Neuronal stem cell (in vitro differentiated cells): ENCODE data around the gene HNRNPH3.

Source experiments
- DNase-seq: peaks from one replicate; pipeline ENCODE4 v3.0.0-alpha.2; 2013; ENCODE audit warnings: low spot score
- H2AFZ ChIP-seq: one replicate; pipeline ENCODE4 v1.6.1; 2013; ENCODE audit warnings: mild to moderate bottlenecking, low read length, inconsistent platforms
- H2AK5ac ChIP-seq: 2 replicates; pipeline ENCODE4 v1.6.1; 2013; ENCODE audit warnings: low read depth, mild to moderate bottlenecking, inconsistent platforms, low read length, moderate library complexity, mixed read lengths
- H2BK120ac ChIP-seq: 2 replicates; pipeline ENCODE4 v1.6.1; 2013; ENCODE audit warnings: low read depth, mild to moderate bottlenecking, inconsistent platforms, low read length, moderate library complexity, mixed read lengths
- H2BK12ac ChIP-seq: one replicate; pipeline ENCODE4 v1.6.1; 2013; ENCODE audit warnings: low read length, inconsistent platforms
- H2BK15ac ChIP-seq: 2 replicates; pipeline ENCODE4 v1.6.1; 2013; ENCODE audit warnings: mild to moderate bottlenecking, low read length, inconsistent platforms, mixed read lengths
- H2BK5ac ChIP-seq: one replicate; pipeline ENCODE4 v1.6.1; 2013; ENCODE audit warnings: inconsistent platforms, mild to moderate bottlenecking, low read length, moderate library complexity
- H3K14ac ChIP-seq: one replicate; pipeline ENCODE4 v1.6.1; 2013; ENCODE audit warnings: low read length, inconsistent platforms
- H3K18ac ChIP-seq: 2 replicates; pipeline ENCODE4 v1.6.1; 2013; ENCODE audit warnings: low read length, inconsistent platforms
- H3K23ac ChIP-seq: 2 replicates; pipeline ENCODE4 v1.6.1; 2013; ENCODE audit warnings: low read depth, mild to moderate bottlenecking, mixed read lengths, low read length, inconsistent platforms; ENCODE audit not compliant: poor library complexity
- H3K27ac ChIP-seq: replicated peaks from 3 replicates; pipeline ENCODE4 v1.5.1; 2013; ENCODE audit warnings: low read length, inconsistent platforms
- H3K27me3 ChIP-seq, 3 experiments: 2 replicates each; pipeline ENCODE4 v1.6.1; 2013; ENCODE audit warnings: low read length in 3 of 3, mild to moderate bottlenecking in 2 of 3, inconsistent platforms in 1 of 3, low read depth in 1 of 3, mixed read lengths in 1 of 3, moderate library complexity in 1 of 3; ENCODE audit not compliant: control insufficient read depth in 3 of 3, insufficient read depth in 3 of 3
- H3K36me3 ChIP-seq, 2 donors: replicated peaks in 1 of 2; 2 replicates each; pipeline ENCODE4 v1.6.1; 2013; ENCODE audit warnings: low read length in 2 of 2; ENCODE audit not compliant: control insufficient read depth in 2 of 2, insufficient read depth in 2 of 2
- H3K4ac ChIP-seq: 2 replicates; pipeline ENCODE4 v1.6.1; 2013; ENCODE audit warnings: inconsistent platforms, mild to moderate bottlenecking, low read length, moderate library complexity
- H3K4me1 ChIP-seq, 2 donors: 1 replicate in 1 of 2; 2 replicates in 1 of 2; pipeline ENCODE4 v1.6.1; 2013; ENCODE audit warnings: low read length in 2 of 2, low read depth in 1 of 2; ENCODE audit not compliant: control insufficient read depth in 2 of 2, insufficient read depth in 1 of 2
- H3K4me2 ChIP-seq: one replicate; pipeline ENCODE4 v1.6.1; 2013; ENCODE audit warnings: mild to moderate bottlenecking, low read length, inconsistent platforms; ENCODE audit not compliant: insufficient read depth, poor library complexity, severe bottlenecking
- H3K4me3 ChIP-seq, 2 donors: 2 replicates each; pipeline ENCODE4 v1.5.1; 2013; ENCODE audit warnings: low read length in 2 of 2, mild to moderate bottlenecking in 2 of 2, inconsistent platforms in 1 of 2, moderate library complexity in 1 of 2
- H3K79me1 ChIP-seq: one replicate; pipeline ENCODE4 v1.6.1; 2013; ENCODE audit warnings: low read depth, mild to moderate bottlenecking, inconsistent platforms, low read length, moderate library complexity
- H3K9ac ChIP-seq: one replicate; pipeline ENCODE4 v1.6.1; 2013; ENCODE audit warnings: mild to moderate bottlenecking, low read depth, low read length, inconsistent platforms; ENCODE audit not compliant: poor library complexity
- H3K9me3 ChIP-seq, 2 donors: replicated peaks in 1 of 2; 2 replicates each; pipeline versions ENCODE3 to v1.6.1; 2013; ENCODE audit warnings: low read length in 2 of 2, mild to moderate bottlenecking in 2 of 2, inconsistent platforms in 1 of 2, low read depth in 1 of 2, mixed read lengths in 1 of 2, moderate library complexity in 1 of 2; ENCODE audit not compliant: control insufficient read depth in 2 of 2, insufficient read depth in 1 of 2
- H4K8ac ChIP-seq: one replicate; pipeline ENCODE4 v1.6.1; 2013; ENCODE audit warnings: low read depth, mild to moderate bottlenecking, inconsistent platforms, low read length, moderate library complexity
- H4K91ac ChIP-seq: one replicate; pipeline ENCODE4 v1.6.1; 2013; ENCODE audit warnings: low read length, low read depth, mild to moderate bottlenecking, inconsistent platforms; ENCODE audit not compliant: poor library complexity
- WGBS, 2 donors: extraction: QIAGEN DNeasy Blood & Tissue Kit; methylation state at CpG; one replicate each; pipeline ENCODE4 v1.1.7; 2013; ENCODE audit warnings: missing lambda C conversion rate in 2 of 2, mixed read lengths in 1 of 2; ENCODE audit not compliant: insufficient read length in 2 of 2, insufficient replicate concordance in 1 of 2; ENCODE audit errors: extremely low coverage in 2 of 2; 5-methylcytosine and 5-hydroxymethylcytosine counted together

The HNRNPH3 gene

DNA sequence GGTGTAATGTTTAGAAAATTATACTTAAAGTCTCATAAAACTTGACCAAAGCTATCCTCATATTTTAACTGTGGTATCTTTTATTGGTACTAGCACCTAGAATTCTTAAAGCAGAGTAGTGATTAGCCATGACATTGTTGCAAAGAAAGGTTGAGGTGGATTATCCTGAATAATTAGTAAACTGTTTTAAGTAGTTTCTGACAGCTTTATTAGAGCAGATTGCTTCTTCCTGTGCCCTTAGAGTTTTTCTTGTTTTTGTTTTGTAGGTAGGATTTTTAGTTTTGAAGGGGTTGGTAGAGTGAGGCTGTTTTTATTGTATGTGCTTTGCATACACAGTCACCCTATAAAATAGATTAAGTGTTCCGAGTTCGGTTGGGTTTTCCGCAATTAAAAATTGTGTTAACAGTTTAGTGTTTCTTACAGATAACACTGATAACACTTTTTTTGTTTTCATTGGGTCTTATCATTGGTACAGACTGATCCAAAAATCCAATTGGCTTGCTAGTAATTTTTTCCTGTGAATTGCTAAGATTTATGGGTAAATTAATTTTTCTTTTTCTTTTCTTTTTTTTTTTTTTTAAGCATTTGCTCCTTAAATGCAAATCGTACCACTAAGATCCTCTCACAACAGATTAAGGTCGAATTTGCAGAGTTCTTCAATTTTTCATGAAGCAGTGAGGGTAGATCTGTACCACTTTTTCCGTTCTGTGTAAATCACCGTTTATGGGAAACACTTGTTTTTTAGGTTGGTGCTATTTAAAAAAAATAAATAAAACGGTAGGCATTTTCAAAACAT is 3.0 kb downstream of the HNRNPH3 start:
- H3K4me1 ChIP-seq: peaks cover 9 to 14% of the 10 kb centered on the region in 2 donors
- no peak overlapping the region for H2BK5ac ChIP-seq
- H2BK15ac ChIP-seq: no peak overlapping the region
- no peaks in the 10 kb centered on the region for H3K79me1 ChIP-seq
- no peak overlapping the region for H2AK5ac ChIP-seq
- no peak overlapping the region for H4K8ac ChIP-seq
- H4K91ac ChIP-seq: no peak overlapping the region
- no peak overlapping the region for H3K4ac ChIP-seq
- no peak overlapping the region for H2AFZ ChIP-seq
- H3K18ac ChIP-seq: no peak overlapping the region
- no peak overlapping the region for H2BK120ac ChIP-seq
- no CpG with 5 or more reads among the region's 8 CpGs for WGBS, 2 donors
- no peak overlapping the region for H3K14ac ChIP-seq
- peaks cover 10 to 69% of the 10 kb centered on the region in 2 donors for H3K36me3 ChIP-seq
- no peak overlapping the region for H3K27ac ChIP-seq
- H3K9ac ChIP-seq: no peak overlapping the region
- no peak overlapping the region for H2BK12ac ChIP-seq
- peak overlapping the region in 1 of 2 donors; percentile 97 for H3K4me3 ChIP-seq
- H3K23ac ChIP-seq: no peak overlapping the region
- DNase-seq: no peak
- no peaks in the 10 kb centered on the region for H3K9me3 ChIP-seq
- no peaks in the 10 kb centered on the region for H3K27me3 ChIP-seq
- peak overlapping the region; percentile 29 for H3K4me2 ChIP-seq

DNA sequence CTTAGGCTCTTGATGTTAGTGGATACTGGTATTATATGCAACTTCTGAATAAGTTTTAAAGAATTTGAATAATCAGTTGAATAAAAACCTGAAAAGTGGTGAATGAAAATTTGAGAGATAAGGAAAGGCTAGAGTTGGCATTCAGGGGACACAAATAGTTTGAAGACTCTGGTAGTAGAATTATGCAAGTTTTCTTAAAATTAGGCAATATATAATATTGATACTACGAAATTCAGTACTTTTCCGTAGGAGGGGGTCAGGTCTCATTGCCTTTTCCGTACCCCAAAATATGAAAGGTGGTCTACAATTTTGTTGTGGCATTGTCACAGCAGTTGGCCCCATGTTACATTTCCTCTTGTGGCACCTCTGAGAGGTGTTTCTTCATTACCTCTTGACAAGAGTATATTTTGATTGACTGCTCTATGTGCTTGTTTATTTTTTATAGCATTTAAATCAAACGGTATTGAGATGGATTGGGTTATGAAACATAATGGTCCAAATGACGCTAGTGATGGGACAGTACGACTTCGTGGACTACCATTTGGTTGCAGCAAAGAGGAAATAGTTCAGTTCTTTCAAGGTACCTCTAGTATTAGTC is 5.0 kb downstream of the HNRNPH3 start:
- H3K9ac ChIP-seq: no peak overlapping the region
- H3K14ac ChIP-seq: no peak overlapping the region
- H4K91ac ChIP-seq: no peak overlapping the region
- H2BK15ac ChIP-seq: no peak overlapping the region
- H3K27me3 ChIP-seq: no peaks in the 10 kb centered on the region
- H2BK12ac ChIP-seq: no peak overlapping the region
- peaks cover 22 to 89% of the 10 kb centered on the region in 2 donors for H3K36me3 ChIP-seq
- H3K79me1 ChIP-seq: no peaks in the 10 kb centered on the region
- H3K18ac ChIP-seq: no peak overlapping the region
- peaks cover 6 to 12% of the 10 kb centered on the region in 2 donors for H3K4me1 ChIP-seq
- no peak for DNase-seq
- H4K8ac ChIP-seq: no peak overlapping the region
- H3K9me3 ChIP-seq: no peaks in the 10 kb centered on the region
- H3K4ac ChIP-seq: no peak overlapping the region
- H3K23ac ChIP-seq: no peak overlapping the region
- no peak overlapping the region for H2AK5ac ChIP-seq
- no peak overlapping the region for H3K4me3 ChIP-seq
- WGBS, 2 donors: no CpG with 5 or more reads among the region's 7 CpGs
- no peak overlapping the region for H2BK120ac ChIP-seq
- no peak overlapping the region for H2AFZ ChIP-seq
- no peak overlapping the region for H2BK5ac ChIP-seq
- no peak overlapping the region for H3K4me2 ChIP-seq
- no peak overlapping the region for H3K27ac ChIP-seq

DNA sequence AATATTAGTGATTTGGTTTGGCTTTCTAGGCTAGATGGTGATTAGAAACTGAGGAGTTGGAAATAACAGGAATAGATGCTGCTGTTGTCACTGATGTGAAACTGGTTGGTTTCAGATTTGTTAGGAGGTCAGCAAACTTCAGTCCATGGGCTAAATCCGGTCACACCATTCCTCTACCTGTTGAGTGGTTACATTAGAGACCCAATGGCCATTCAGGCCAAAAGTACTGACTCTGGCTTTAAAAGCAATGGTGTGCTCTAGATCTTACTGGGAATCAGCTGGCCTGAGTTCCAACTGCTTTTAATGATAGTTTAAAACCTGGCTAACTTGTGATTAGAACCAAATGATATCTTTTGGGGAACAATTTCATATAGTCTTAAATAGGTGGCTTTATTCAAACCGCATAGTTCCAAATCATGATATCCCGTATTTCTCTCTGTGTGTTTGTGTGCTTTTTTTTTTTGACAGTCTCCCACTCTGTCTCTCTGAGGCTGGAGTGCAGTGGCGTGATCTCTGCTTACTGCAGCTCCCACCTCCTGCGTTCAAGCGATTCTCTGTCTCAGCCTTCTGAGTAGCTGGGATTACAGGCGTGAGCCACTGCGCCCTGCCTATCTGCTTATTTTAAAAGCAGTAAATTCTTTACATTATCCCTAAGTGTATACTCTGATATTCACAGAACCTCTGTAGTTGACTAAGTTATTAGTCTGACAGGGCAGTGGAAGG is 8.7 kb downstream of the HNRNPH3 start:
- no peak overlapping the region for H4K91ac ChIP-seq
- H2AFZ ChIP-seq: no peak overlapping the region
- peaks cover 5% of the 10 kb centered on the region in 2 donors for H3K4me1 ChIP-seq
- peaks cover 22 to 100% of the 10 kb centered on the region in 2 donors for H3K36me3 ChIP-seq
- no peak overlapping the region for H2BK12ac ChIP-seq
- no peak overlapping the region for H2BK5ac ChIP-seq
- no peak overlapping the region for H3K4me3 ChIP-seq
- no peak overlapping the region for H3K9ac ChIP-seq
- no peak overlapping the region for H3K27ac ChIP-seq
- H3K79me1 ChIP-seq: no peaks in the 10 kb centered on the region
- no peak overlapping the region for H3K23ac ChIP-seq
- H2AK5ac ChIP-seq: no peak overlapping the region
- H3K4ac ChIP-seq: no peak overlapping the region
- H3K14ac ChIP-seq: no peak overlapping the region
- no peak for DNase-seq
- no peak overlapping the region for H4K8ac ChIP-seq
- H2BK120ac ChIP-seq: no peak overlapping the region
- no peak overlapping the region for H3K18ac ChIP-seq
- no CpG with 5 or more reads among the region's 8 CpGs for WGBS, 2 donors
- H3K9me3 ChIP-seq: no peaks in the 10 kb centered on the region
- no peak overlapping the region for H2BK15ac ChIP-seq
- H3K4me2 ChIP-seq: no peak overlapping the region
- H3K27me3 ChIP-seq: no peaks in the 10 kb centered on the region
